ENCODE data around the gene RBM47.

The RBM47 gene

GRCh38 chr4:40511036-40511614, 118.5 kb downstream of the RBM47 start:
- no peak for TF ChIP-seq GATA1 (IDR thresholded peaks at IDR 0.05; ENCODE audit: low read depth, low read length)
- TF ChIP-seq POLR2A (IDR thresholded peaks at IDR 0.05; ENCODE audit: low read length): no peak
- DNase-seq: no peak

DNA sequence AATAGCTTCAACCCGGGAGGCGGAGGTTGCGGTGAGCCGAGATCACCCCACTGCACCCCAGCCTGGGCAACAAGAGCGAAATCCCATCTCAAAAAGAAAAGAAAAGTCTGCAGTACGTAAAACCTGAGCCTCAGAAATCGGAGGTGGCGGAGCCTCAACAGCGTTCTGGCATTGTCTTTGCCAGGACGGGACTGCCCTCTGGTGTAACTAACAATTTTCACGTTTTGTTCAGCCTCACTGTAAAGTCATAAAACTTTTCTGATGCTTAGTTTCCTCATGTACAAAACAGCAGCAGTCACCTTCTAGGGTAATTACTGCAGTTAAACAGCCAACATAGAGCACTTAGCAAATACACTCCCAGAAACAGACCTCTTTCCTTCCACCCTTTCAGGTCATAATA, 121.7 kb downstream of the RBM47 start:
- no peak for DNase-seq
- TF ChIP-seq POLR2A (IDR thresholded peaks at IDR 0.05; ENCODE audit: low read length) (no peak), GATA1 (IDR thresholded peaks at IDR 0.05; ENCODE audit: low read depth, low read length) (no peak)

GRCh38 chr4:40506492-40506891, 123.2 kb downstream of the RBM47 start:
- no peak for TF ChIP-seq POLR2A (IDR thresholded peaks at IDR 0.05; ENCODE audit: low read length)
- TF ChIP-seq GATA1 (IDR thresholded peaks at IDR 0.05; ENCODE audit: low read depth, low read length): no peak
- DNase-seq: no peak

DNA sequence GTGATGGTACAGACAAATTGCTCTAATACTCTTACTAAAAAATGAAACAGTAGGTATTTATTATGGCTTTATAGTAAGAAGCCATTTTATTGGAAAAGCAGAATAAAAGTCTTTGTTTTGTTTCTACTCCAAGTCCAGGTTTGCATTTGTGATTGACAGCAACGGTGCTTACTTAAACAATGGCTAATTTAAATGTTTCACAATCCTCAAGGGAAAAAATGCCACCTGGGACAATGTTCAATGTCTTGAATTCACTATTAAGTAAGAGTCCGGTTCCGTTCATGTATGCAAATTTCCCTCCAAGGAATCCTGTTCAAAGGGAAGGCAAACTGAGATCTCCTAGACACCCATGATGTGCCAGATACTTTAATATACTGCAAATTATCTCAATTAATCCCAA, 123.6 kb downstream of the RBM47 start:
- no peak for DNase-seq
- TF ChIP-seq GATA1 (IDR thresholded peaks at IDR 0.05; ENCODE audit: low read depth, low read length) (no peak), POLR2A (IDR thresholded peaks at IDR 0.05; ENCODE audit: low read length) (no peak)

DNA sequence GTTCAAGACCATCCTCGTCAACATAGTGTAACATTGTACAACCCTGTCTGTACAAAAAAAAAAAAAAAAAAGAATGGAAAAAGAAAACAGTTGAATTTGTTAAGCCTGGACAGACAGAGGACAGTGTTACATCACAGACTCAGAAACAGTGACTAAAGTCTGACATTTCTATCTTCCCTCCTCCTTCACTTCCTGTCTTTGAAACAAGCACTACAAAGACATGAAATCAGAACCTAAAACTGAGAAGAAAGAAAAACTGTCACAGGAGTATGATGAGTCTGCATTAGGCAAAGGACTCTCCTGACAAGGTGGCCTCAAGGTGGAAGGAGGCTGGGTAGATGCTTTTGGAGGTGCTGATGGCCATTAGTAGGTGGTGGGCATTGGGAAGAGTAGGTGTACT, 126.7 kb downstream of the RBM47 start:
- TF ChIP-seq GATA1 (IDR thresholded peaks at IDR 0.05; ENCODE audit: low read depth, low read length): no peak
- TF ChIP-seq POLR2A (IDR thresholded peaks at IDR 0.05; ENCODE audit: low read length): no peak

DNA sequence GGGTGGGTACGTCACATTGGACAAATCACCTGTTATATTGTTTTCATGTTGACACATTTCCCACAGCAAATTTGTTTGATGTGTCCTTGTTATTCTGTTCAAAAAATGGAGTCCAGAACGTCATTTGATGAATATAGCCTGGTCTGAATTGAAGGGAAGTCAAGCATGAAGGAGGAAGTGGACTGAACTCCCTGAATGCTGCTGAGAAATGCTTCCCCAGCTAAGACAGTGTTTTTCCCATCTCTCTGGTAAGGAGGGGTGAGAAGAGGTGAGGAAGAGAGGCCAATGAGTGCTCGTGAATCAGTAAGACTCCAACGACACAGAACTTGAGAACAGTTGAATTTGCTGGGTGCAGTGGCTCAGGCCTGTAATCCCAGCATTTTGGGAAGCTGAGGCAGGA, 127.4 kb downstream of the RBM47 start:
- no peak for DNase-seq
- TF ChIP-seq POLR2A (IDR thresholded peaks at IDR 0.05; ENCODE audit: low read length) (no peak), GATA1 (IDR thresholded peaks at IDR 0.05; ENCODE audit: low read depth, low read length) (no peak)

More for the DNA sequence above, 126.7 kb downstream of the RBM47 start:
- no peak for DNase-seq

DNA sequence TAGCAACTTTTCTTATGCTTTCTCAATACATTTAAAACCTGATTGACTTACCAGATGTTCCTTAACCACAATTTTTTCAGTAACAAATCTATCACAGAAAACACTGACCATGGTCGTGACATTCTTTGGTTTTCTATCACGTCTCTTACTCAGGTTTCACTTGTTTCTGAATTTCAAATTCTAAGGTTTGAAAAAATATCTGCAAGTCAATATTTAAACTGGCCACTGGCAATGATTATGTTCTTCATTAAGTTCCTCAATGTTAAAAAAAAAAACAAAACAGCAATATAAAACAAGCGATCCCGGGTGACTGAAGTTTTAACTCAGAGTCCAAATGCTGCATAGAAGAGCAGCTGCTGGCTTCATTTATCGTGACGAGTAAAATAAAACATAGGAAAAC, 128.9 kb downstream of the RBM47 start:
- no peak for DNase-seq
- TF ChIP-seq GATA1 (IDR thresholded peaks at IDR 0.05; ENCODE audit: low read depth, low read length) (no peak), POLR2A (IDR thresholded peaks at IDR 0.05; ENCODE audit: low read length) (no peak)

GRCh38 chr4:40493160-40493559, 136.5 kb downstream of the RBM47 start:
- DNase-seq: no peak
- no peak for TF ChIP-seq POLR2A (IDR thresholded peaks at IDR 0.05; ENCODE audit: low read length)
- no peak for TF ChIP-seq GATA1 (IDR thresholded peaks at IDR 0.05; ENCODE audit: low read depth, low read length)

GRCh38 chr4:40492691-40493090, 137.0 kb downstream of the RBM47 start:
- no peak for TF ChIP-seq POLR2A (IDR thresholded peaks at IDR 0.05; ENCODE audit: low read length)
- TF ChIP-seq GATA1 (IDR thresholded peaks at IDR 0.05; ENCODE audit: low read depth, low read length): no peak
- no peak for DNase-seq

DNA sequence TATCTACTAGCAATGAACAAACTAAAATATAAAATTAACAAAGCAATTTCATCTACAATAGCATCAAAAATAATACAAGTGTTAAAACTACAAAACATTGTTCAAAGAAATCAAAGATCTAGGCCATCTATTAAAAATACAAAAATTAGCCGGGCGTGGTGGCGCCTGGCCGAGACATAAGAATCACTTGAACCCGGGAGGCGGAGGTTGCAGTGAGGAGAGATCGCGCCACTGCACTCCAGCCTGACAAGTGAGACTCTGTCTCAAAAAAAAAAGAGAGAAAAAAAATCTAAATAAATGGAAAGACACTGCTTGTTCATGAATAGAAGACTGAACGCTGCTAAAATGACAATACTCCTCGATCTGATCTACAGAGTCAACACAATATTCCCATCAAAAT, 139.2 kb downstream of the RBM47 start:
- no peak for TF ChIP-seq GATA1 (IDR thresholded peaks at IDR 0.05; ENCODE audit: low read depth, low read length)
- TF ChIP-seq POLR2A (IDR thresholded peaks at IDR 0.05; ENCODE audit: low read length): no peak
- DNase-seq: no peak

DNA sequence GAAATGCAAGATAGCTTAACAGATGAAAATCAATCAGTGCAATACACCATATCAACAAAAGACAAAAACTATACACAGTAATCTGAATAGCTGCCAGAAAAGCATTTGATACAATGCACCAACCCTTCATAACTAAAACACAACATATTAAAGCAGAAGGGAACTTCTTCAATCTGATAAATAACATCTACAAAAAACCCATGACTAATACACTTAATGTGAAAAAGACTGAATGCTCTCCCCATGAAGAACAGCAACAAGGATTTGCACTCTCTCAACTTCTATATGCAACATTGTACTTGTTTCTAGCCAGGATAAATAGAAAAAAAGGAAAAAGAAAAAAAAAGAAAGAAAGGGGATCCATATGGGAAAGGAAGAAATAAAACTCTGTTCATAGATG, 139.7 kb downstream of the RBM47 start:
- TF ChIP-seq GATA1 (IDR thresholded peaks at IDR 0.05; ENCODE audit: low read depth, low read length): no peak
- DNase-seq: no peak

DNA sequence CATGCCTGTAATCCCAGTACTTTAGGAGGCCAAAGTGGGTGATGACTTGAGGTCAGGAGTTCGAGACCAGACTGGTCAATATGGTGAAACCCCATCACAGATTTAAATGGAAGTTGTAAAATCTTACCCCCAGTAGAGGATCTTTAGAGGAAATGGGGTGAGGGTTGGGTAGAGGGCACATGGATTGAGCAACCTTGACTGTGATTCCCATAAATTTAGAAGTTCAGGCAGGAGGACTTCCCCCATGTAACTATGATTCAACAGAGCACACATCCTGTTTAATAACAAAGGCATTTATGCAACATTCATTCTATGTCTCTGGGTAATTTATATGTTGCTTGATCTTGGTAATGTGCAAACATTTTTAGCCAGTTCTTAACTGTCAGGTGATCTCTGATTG, 143.1 kb downstream of the RBM47 start:
- DNase-seq: no peak
- TF ChIP-seq GATA1 (IDR thresholded peaks at IDR 0.05; ENCODE audit: low read depth, low read length): no peak
- no peak for TF ChIP-seq POLR2A (IDR thresholded peaks at IDR 0.05; ENCODE audit: low read length)

- TF ChIP-seq POLR2A (IDR thresholded peaks at IDR 0.05; ENCODE audit: low read length): no peak
- TF ChIP-seq GATA1 (IDR thresholded peaks at IDR 0.05; ENCODE audit: low read depth, low read length): no peak
- DNase-seq: no peak
Observed at GRCh38 chr4:40484346-40485090, 145.1 kb downstream of the RBM47 start.

DNA sequence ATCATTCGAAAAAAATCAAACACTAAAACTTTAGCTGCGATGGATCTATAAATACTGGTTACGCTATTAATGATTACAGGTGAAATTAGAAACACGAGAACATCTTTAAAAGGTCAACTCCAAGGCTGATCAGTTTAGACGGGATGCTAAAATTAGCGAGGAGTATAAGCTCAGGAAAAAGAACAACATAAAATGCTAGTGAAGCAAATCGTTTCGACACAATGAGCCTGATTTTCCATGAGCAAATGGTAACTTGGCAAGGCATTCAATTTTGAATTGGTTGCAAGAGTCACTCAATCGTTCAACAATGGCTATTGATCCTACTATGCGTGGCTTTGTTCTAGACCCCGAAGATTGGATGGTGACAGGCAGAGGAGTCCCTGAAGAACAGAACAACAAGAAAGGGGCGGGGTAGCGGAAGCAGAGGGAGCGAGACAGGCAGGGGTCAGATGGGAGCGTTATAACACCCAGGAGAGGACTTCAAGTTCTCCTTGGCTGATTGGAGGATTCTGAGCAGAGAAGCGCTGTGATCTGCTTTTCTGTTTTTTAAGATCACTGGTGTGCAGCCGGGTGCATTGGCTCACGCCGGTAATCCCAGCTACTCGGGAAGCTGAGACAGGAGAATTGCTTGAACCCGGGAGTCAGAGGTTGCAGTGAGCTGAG, 146.5 kb downstream of the RBM47 start:
- TF ChIP-seq GATA1 (IDR thresholded peaks at IDR 0.05; ENCODE audit: low read depth, low read length) (no peak), POLR2A (IDR thresholded peaks at IDR 0.05; ENCODE audit: low read length) (no peak)
- DNase-seq: no peak

GRCh38 chr4:40481977-40482376, 147.7 kb downstream of the RBM47 start:
- TF ChIP-seq GATA1 (IDR thresholded peaks at IDR 0.05; ENCODE audit: low read depth, low read length) (no peak), POLR2A (IDR thresholded peaks at IDR 0.05; ENCODE audit: low read length) (no peak)
- DNase-seq: no peak
